Measurements from ENCODE around the gene LONRF2.

DNA sequence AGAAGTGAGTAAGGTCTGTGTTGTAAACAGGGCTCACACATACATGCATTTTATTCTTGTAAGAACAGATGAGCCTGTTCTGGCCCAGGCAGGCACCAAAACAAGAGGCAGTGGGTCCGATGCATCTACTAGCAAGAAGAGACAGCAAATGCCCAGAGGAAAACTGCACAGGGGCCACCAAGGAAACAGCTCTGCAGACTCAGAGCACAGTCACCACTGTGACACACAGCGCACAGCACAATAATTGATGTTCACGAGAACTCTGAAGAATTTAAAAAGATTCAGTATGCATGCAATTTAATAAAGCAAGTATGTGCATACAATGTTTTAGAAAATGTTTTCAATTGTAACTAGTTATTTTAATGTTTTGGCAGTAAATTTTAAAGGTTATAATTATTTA lies 24.8 kb downstream of the LONRF2 start:
- TF ChIP-seq, protein P1, sequence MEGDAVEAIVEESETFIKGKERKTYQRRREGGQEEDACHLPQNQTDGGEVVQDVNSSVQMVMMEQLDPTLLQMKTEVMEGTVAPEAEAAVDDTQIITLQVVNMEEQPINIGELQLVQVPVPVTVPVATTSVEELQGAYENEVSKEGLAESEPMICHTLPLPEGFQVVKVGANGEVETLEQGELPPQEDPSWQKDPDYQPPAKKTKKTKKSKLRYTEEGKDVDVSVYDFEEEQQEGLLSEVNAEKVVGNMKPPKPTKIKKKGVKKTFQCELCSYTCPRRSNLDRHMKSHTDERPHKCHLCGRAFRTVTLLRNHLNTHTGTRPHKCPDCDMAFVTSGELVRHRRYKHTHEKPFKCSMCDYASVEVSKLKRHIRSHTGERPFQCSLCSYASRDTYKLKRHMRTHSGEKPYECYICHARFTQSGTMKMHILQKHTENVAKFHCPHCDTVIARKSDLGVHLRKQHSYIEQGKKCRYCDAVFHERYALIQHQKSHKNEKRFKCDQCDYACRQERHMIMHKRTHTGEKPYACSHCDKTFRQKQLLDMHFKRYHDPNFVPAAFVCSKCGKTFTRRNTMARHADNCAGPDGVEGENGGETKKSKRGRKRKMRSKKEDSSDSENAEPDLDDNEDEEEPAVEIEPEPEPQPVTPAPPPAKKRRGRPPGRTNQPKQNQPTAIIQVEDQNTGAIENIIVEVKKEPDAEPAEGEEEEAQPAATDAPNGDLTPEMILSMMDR (IDR thresholded peaks at IDR 0.05) = no peak
- TF ChIP-seq POLR2A (IDR thresholded peaks at IDR 0.05) = no peak

All from uterus (tissue), 2 donors.